GM12874 (cell line): Measurements from ENCODE around the gene MRPS5.

ENCODE experiments used
- CTCF ChIP-seq: IDR thresholded peaks from 2 replicates; pipeline ENCODE4 v1.5.1; 2011; ENCODE audit warnings: low read depth, mild to moderate bottlenecking, control low read depth, low read length, moderate library complexity; ENCODE audit not compliant: insufficient read depth

The MRPS5 gene

DNA sequence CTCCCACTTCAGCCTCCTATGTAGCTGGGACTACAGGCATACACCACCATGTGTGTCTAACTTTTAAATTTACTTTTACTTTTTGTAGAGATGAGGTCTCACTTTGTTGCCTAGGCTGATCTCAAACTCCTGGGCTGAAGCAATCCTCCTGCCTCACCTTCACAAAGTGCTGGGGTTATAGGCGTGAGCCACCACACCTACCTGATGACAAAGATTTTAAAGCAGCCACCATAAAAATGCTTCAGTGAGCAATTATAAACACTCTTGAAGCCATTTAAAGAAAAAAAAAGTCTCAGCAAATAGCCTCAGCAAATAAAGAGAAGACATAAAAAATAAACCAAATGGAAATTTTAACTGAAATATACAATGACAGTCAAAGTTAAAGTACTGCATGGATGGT is 35.6 kb downstream of the MRPS5 start:
- no peak for TF ChIP-seq CTCF

- TF ChIP-seq CTCF = no peak
These were observed 39.1 kb downstream of the MRPS5 start for GRCh38 chr2:95082477-95082876.

DNA sequence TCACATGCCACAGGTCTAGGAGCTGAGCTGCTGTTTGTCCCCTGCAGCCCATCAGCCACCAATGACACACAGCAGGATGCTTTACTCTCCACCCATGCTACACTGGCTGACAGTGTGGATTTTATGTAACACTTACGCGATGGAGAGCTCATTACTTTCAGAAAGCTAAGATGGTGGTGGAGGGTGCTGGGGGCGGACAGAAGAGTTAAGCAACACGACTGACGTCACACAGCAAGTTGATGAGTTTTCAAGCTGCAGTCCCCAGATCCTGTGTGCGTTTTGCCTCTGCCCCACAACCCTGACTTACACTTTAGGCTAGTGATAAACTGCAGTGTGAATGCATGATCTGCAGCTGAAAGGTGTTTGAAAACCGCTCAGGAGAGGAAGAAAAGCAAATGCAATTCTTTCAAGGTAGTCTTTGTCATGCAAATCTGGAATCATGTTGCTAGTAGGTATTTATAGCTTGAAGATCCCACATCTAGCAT is 42.4 kb downstream of the MRPS5 start:
- no peak for TF ChIP-seq CTCF

- no peak for TF ChIP-seq CTCF
These were observed 43.6 kb downstream of the MRPS5 start for GRCh38 chr2:95077861-95078603.

DNA sequence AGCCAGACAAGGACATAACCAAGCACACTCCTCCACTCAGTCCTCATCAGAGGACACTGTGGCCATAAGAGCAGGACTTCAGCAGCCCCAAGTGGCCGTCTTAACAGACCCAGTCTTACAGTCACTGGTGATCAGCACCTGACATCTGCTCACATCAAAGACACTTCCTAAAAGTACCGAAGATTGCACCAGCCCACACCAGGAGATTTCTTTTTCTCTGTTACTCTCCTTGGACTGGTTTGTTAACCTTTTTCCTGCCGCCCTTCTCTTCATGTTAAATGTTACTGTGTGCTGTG is 44.1 kb downstream of the MRPS5 start:
- TF ChIP-seq CTCF = no peak

DNA sequence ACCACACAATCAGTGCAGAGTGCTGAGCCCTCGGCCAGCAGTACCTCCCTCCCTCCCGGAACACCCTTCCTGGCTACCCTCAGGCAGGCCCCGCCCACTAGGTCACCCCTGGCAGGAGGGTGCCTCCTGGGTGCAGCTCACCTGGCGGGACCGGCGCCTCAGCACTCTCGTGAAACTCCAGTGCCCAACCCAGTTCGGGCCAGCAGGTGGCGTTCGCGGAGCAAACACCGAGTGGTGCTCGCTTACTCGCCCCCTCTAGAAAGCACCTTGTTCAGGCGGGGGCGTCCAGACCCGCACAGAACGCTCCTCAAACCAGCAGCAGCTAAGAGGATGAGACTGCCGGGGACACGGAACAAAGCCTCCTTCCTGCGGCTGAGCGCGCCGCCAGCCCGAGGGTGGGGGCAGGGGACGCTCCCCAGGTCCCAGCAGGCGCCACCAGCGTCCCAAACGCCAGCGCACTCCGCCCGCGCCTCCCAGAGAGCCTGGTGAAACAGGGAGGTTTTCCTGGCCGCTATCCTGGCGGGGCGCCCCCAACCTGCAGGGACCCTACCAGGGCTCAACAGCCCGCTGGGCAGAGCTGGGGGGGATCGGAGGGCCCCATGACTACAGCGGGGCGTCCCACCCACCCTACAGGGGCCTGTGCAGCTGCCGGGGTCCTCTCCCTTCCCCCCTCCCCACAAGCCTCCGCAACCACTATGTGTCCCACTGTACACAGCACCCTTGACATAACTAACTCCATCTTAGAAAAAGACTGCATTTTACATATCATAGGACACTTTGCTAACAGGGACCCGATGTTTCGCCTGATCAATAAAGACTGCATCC is 44.7 kb downstream of the MRPS5 start:
- peak; percentile 90 for TF ChIP-seq CTCF

GRCh38 chr2:95075440-95076132 is 46.0 kb downstream of the MRPS5 start:
- no peak for TF ChIP-seq CTCF
